GM19099 (cell line): ENCODE measurements around the gene MTX3.

ENCODE experiments used
- POLR2A ChIP-seq: IDR thresholded peaks from 3 replicates; pipeline ENCODE4 v1.6.1; 2011; ENCODE audit warnings: low read depth; ENCODE audit not compliant: insufficient read length; ENCODE audit errors: extremely low read depth

The MTX3 gene

GRCh38 chr5:79999722-80000121 is 8.7 kb upstream of the MTX3 start:
- TF ChIP-seq POLR2A = no peak

GRCh38 chr5:79992891-79993657 is 2.0 kb upstream of the MTX3 start:
- no peak for TF ChIP-seq POLR2A

- TF ChIP-seq POLR2A = no peak
Measured at GRCh38 chr5:79990205-79990597, 861 bp downstream of the MTX3 start.

GRCh38 chr5:79986260-79986659 is 4.8 kb downstream of the MTX3 start:
- TF ChIP-seq POLR2A = no peak

GRCh38 chr5:79985288-79985687 is 5.8 kb downstream of the MTX3 start:
- TF ChIP-seq POLR2A = no peak

GRCh38 chr5:79984363-79984762 is 6.7 kb downstream of the MTX3 start:
- TF ChIP-seq POLR2A = no peak

- no peak for TF ChIP-seq POLR2A
Measured at GRCh38 chr5:79983618-79984017, 7.4 kb downstream of the MTX3 start.

GRCh38 chr5:79982136-79982535 is 8.9 kb downstream of the MTX3 start:
- TF ChIP-seq POLR2A = no peak

- TF ChIP-seq POLR2A = no peak
Measured at GRCh38 chr5:79976759-79977515, 14.1 kb downstream of the MTX3 start.

- no peak for TF ChIP-seq POLR2A
Measured at GRCh38 chr5:79975422-79975821, 15.6 kb downstream of the MTX3 start.

- TF ChIP-seq POLR2A = no peak
Measured at GRCh38 chr5:79974886-79975285, 16.2 kb downstream of the MTX3 start.

- no peak for TF ChIP-seq POLR2A
Measured at GRCh38 chr5:79973996-79974395, 17.1 kb downstream of the MTX3 start.

- TF ChIP-seq POLR2A = no peak
Measured at GRCh38 chr5:79973511-79973910, 17.6 kb downstream of the MTX3 start.

GRCh38 chr5:79971156-79971555 is 19.9 kb downstream of the MTX3 start:
- TF ChIP-seq POLR2A = no peak

- TF ChIP-seq POLR2A = no peak
Measured at GRCh38 chr5:79966448-79966847, 24.6 kb downstream of the MTX3 start.

GRCh38 chr5:79964136-79964535 is 26.9 kb downstream of the MTX3 start:
- no peak for TF ChIP-seq POLR2A
